PC-9 (cell line): ENCODE measurements around the gene CREBL2.

Experiments
- CTCF ChIP-seq: fragments of 200-600 bp; sonication (generic); conservative IDR thresholded peaks from 2 replicates; pipeline ENCODE4 v1.6.1; 2017; ENCODE audit warnings: mixed run types, antibody characterized with exemption, mild to moderate bottlenecking, moderate library complexity
- EZH2 ChIP-seq: fragments of 200-600 bp; sonication (generic); IDR thresholded peaks from 2 replicates; pipeline ENCODE4 v1.8.0; 2017; ENCODE audit warnings: antibody characterized with exemption, low read depth

GRCh38 chr12:12671850-12672660 lies 60.4 kb downstream of the CREBL2 start:
- no peak for TF ChIP-seq CTCF
- no peak for TF ChIP-seq EZH2
